ENCODE measurements around the gene OXA1L.
"Not testable (repeated sequence)": the region's sequence is repeated elsewhere in the genome, so short reads cannot be mapped to it uniquely, and the experiment has no call there.

The OXA1L gene

DNA sequence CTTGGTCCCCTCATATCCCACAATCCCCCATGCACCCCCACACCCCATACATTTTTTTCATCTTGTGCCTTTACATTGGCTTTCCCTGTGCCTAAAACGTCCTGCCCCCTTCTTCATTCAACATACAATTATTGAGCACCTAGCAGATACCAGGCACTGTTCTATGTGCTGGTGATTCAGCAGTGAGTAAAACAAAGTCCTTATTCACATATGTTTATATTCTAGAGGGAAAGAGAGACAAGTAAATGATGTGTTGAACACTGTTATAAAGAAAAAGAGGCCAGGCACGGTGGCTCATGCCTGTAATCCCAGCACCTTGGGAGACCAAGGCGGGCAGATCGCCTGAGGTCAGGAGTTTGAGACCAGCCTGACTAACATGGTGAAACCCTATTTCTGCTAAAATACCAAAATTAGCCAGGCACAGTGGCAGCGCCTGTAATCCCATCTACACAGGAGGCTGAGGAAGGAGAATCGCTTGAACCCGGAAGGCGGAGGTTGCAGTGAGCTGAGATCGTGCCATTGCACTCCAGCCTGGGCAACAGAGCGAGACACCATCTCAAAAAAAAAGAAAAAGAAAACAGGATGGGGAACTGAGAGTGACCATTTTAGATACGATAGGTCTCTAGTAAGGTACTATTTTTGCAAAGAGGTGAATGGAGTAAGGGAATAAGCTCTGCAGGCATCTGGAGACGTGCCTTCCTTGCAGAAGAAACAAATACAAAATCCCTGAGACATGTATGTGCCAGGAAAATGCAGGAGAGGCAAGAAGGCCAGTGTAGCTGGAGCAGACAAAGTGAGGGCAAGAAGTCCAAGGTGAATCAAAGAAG lies 36.6 kb downstream of the OXA1L start:
- no peak for DNase-seq

GRCh38 chr14:22803687-22803974 lies 37.1 kb downstream of the OXA1L start:
- no peak for DNase-seq

GRCh38 chr14:22805235-22805634 lies 38.7 kb downstream of the OXA1L start:
- not testable (repeated sequence) for DNase-seq

GRCh38 chr14:22807432-22808087 lies 41.1 kb downstream of the OXA1L start:
- DNase-seq, result no peak

- no peak for DNase-seq
These were observed 42.1 kb downstream of the OXA1L start for GRCh38 chr14:22808388-22809209.

DNA sequence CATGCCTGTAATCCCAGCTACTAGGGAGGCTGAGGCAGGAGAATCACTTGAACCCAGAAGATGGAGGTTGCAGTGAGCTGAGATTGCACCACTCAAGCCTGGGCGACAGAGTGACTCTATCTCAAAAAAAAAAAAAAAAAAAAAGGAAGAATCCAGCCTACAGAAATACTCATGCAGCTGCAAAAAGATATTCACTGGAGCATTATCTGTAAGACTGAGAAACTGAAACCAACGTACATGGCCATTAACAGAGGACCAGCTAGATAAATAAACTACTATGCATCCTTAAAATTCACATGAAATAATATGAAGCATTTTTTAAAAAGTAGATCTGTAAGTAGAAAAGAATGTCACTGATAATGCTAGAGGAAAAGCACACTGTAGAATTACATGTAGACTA lies 45.2 kb downstream of the OXA1L start:
- no peak for DNase-seq

DNA sequence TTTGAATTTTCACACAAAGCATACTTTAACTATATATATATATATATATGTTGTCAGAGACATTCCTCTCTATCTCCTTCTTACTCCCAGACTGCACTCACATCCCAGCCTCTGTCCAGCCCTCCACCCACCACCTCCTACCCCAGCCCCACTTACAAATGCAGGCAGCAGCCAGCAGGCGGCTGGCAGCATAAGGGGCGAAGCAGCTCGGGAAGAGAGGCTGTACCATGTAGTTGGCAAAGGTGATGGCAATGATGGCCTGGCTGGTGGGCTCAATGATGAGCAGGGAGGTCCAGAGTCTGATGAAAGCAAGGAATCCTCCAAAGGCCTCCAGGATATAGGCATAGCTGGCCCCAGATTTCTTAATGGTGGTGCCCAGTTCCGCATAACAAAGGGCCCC lies 46.3 kb downstream of the OXA1L start:
- DNase-seq, result no peak

GRCh38 chr14:22813145-22813544 lies 46.7 kb downstream of the OXA1L start:
- no peak for DNase-seq

DNA sequence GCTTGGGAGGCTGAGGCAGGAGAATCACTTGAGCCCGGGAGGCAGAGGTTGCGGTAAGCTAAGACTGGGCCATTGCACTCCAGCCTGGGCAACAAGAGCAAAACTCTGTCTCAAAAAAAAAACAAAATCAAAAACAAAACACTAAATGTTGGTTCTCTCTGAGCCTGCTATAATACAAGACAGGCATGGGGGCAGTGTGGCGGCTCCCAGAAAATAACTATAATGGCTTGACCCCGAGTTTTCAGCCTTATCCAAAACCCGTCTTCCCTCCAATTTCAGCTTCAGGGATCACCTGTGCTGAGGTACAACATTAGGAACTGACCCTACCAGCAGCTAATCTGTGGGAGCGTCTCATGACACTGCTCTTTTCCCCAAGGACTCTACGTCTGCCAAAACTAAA lies 47.9 kb downstream of the OXA1L start:
- no peak for DNase-seq

DNA sequence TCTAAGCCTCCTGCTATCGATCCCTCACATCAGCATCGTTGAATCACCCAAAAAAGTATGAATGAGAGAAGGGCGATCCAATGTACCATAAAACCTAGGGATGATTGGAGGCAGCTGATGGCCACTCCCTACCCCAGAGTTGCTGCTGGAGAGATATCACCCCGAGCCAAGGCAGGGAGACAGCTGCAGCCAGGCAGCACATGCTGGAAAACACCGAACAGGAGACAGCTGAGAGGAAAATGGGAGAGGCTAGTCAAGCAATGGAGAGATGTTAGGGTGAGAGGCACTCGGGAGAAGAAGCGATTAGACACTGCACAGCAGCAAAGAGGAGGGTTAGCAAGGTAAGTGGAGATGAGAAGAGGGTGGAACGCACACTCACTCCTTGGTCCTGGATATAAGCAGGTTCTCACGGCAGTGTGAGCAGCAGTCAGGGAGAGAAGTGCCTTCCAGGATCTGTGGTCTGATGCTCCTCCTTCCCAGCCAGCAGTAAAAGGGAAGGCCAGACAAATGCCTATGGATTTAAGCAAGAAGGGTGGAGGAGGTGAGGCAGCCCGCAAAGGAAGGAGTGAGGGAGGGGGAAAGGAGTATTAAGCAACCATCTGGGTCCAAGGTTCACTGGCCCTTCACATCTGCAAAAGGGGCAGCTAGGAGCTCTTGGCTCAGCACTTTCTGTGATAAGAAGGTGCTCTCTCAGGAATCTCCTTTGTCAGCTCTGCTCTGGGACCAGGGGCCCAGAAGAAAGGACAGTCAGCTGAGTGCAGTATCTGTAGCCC lies 48.6 kb downstream of the OXA1L start, which contains the start of gene SLC7A7:
Gene SLC7A7, minus strand, starts transcription at position 495 of the 773 bp plus-strand sequence. CDS start 2,037 bp downstream, outside the sequence.
- no peak for DNase-seq

DNA sequence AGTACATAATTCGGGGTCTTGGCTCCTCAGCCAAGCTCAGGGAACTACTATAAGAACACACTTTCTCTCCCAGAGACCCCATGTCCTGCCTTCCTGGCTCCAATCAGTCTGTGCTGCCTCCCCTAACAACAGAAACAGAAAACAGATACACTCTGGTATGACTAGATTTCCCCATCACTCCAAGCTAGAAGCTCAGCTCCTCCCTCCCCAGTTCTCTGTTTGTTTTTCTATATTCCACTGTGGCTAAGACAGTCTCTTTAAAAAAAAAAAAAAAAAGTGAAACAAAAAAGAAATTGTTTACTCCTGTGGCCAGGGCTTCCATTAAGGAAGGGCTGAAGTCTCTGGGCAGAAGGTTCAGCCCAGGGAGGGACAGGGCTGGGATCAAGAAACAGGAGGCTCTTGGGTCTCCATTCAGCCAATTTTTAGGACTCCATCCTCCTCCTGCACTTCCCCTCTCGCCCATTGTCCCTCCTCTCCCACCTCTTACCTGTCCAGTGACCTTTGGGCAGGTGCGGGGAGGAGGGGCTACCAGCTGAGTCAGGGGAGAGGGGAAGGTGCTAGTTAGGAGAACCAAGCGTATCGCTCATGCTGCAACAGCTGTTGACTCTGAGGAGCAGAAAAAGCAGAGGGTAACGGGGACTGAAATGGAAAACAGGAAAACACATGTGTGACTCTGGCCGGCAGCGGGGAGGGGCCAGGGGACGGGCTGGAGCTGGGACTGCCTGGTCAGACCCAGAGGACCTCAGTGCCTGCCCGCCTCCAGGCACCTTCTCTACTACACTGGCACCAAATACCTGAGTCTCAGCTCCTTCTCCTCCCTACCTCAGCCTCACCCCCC lies 52.9 kb downstream of the OXA1L start:
- no peak for DNase-seq

GRCh38 chr14:22820731-22821130 lies 54.2 kb downstream of the OXA1L start:
- DNase-seq, result no peak

GRCh38 chr14:22821193-22822015 lies 54.9 kb downstream of the OXA1L start:
- DNase-seq, result no peak

DNA sequence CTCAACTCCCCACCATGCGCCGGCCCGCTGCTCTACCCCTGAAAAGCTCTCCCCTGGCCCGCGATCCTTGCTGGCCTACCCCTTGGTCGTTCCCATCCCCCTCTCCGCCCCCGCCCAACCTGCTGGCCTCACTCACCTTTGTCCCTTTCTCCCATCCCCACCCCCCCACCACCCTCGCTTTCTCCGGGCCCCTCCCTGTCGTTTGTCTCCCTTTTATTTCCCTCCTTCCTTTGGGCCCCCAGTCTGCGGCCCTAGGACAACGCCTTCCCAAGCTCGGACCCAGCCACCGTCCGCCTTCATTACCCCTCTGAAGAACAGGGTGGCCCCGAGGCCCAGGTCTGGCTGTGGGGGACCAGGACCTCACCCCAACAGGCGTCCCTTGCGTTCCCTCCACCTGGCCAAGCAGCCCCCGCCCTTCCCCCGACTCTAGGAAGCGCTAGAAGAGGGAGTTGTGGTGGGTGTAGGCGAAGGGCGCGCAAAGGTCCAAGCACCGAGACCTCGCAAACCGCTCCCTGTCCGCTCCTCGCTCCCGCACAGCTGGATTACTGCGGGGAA lies 55.6 kb downstream of the OXA1L start:
- no peak for DNase-seq

All from SHP77 (cell line).